HUES6 (cell line): Measurements from ENCODE around the gene ZNF639.

Experiments
- H3K27ac ChIP-seq: 2 replicates; pipeline ENCODE4 v1.7.0; 2013; ENCODE audit warnings: low read depth, mild to moderate bottlenecking, low read length, inconsistent platforms
- H3K27me3 ChIP-seq: 2 replicates; pipeline ENCODE4 v1.6.1; 2013; ENCODE audit warnings: low read length; ENCODE audit not compliant: control insufficient read depth, insufficient read depth
- H3K36me3 ChIP-seq: 2 replicates; pipeline ENCODE4 v1.6.1; 2013; ENCODE audit warnings: low read length; ENCODE audit not compliant: control insufficient read depth, insufficient read depth
- H3K4me1 ChIP-seq: 2 replicates; pipeline ENCODE4 v1.6.1; 2013; ENCODE audit warnings: low read length; ENCODE audit not compliant: control insufficient read depth, insufficient read depth
- H3K4me3 ChIP-seq: 2 replicates; pipeline ENCODE4 v1.5.1; 2013; ENCODE audit warnings: low read depth, low read length
- H3K9ac ChIP-seq: one replicate; pipeline ENCODE4 v1.6.1; 2013; ENCODE audit warnings: mild to moderate bottlenecking, low read length
- H3K9me3 ChIP-seq: 2 replicates; pipeline ENCODE4 v1.6.1; 2013; ENCODE audit warnings: low read depth, low read length; ENCODE audit not compliant: control insufficient read depth, insufficient read depth

The ZNF639 gene

GRCh38 chr3:179318876-179319275, 4.0 kb upstream of the ZNF639 start:
- H3K9me3 ChIP-seq: no peaks in the 10 kb centered on the region
- H3K27ac ChIP-seq: no peak overlapping the region
- no peaks in the 10 kb centered on the region for H3K27me3 ChIP-seq
- H3K4me3 ChIP-seq: no peak overlapping the region
- H3K9ac ChIP-seq: no peak overlapping the region
- H3K4me1 ChIP-seq: peaks cover 8% of the 10 kb centered on the region; the same call in 1 of the 2 replicates
- H3K36me3 ChIP-seq: no peaks in the 10 kb centered on the region

- Histone ChIP-seq H3K27me3 (no peaks in the 10 kb centered on the region), H3K36me3 (peaks cover 9% of the 10 kb centered on the region), H3K9ac (no peak overlapping the region), H3K4me3 (peak overlapping the region; percentile 69), H3K27ac (no peak overlapping the region), H3K9me3 (no peaks in the 10 kb centered on the region), H3K4me1 (peaks cover 14% of the 10 kb centered on the region; the same call in 1 of the 2 replicates)
Observed at GRCh38 chr3:179321668-179322285, 1.1 kb upstream of the ZNF639 start.

GRCh38 chr3:179323197-179324110, 623 bp downstream of the ZNF639 start:
- H3K27me3 ChIP-seq: no peaks in the 10 kb centered on the region
- peaks cover 19% of the 10 kb centered on the region for H3K36me3 ChIP-seq
- H3K27ac ChIP-seq: peak overlapping the region; percentile 93
- peak overlapping the region; percentile 69 for H3K4me3 ChIP-seq
- H3K9me3 ChIP-seq: no peaks in the 10 kb centered on the region
- peak overlapping the region; percentile 94 for H3K9ac ChIP-seq
- H3K4me1 ChIP-seq: peaks cover 14% of the 10 kb centered on the region; the same call in 1 of the 2 replicates

GRCh38 chr3:179324270-179324754, 1.5 kb downstream of the ZNF639 start:
- Histone ChIP-seq H3K4me1 (peaks cover 14% of the 10 kb centered on the region; the same call in 1 of the 2 replicates), H3K36me3 (peaks cover 28% of the 10 kb centered on the region), H3K27ac (no peak overlapping the region), H3K27me3 (no peaks in the 10 kb centered on the region), H3K4me3 (peak overlapping the region; percentile 69), H3K9ac (peak overlapping the region; percentile 94), H3K9me3 (no peaks in the 10 kb centered on the region)

GRCh38 chr3:179330438-179330837, 7.6 kb downstream of the ZNF639 start:
- H3K27me3 ChIP-seq: no peaks in the 10 kb centered on the region
- H3K4me3 ChIP-seq: no peak overlapping the region
- no peaks in the 10 kb centered on the region for H3K9me3 ChIP-seq
- no peak overlapping the region for H3K9ac ChIP-seq
- peaks cover 83% of the 10 kb centered on the region for H3K36me3 ChIP-seq
- no peak overlapping the region for H3K27ac ChIP-seq
- no peaks in the 10 kb centered on the region for H3K4me1 ChIP-seq

GRCh38 chr3:179332240-179332639, 9.4 kb downstream of the ZNF639 start:
- Histone ChIP-seq H3K27ac (no peak overlapping the region), H3K4me3 (no peak overlapping the region), H3K36me3 (peaks cover 90% of the 10 kb centered on the region), H3K27me3 (no peaks in the 10 kb centered on the region), H3K9me3 (no peaks in the 10 kb centered on the region), H3K4me1 (no peaks in the 10 kb centered on the region), H3K9ac (no peak overlapping the region)

GRCh38 chr3:179333084-179333483, 10.3 kb downstream of the ZNF639 start:
- Histone ChIP-seq H3K9ac (no peak overlapping the region), H3K9me3 (no peaks in the 10 kb centered on the region), H3K27ac (no peak overlapping the region), H3K27me3 (no peaks in the 10 kb centered on the region), H3K4me3 (no peak overlapping the region), H3K36me3 (peaks cover 84% of the 10 kb centered on the region), H3K4me1 (no peaks in the 10 kb centered on the region)

GRCh38 chr3:179336345-179336929, 13.6 kb downstream of the ZNF639 start:
- Histone ChIP-seq H3K4me3 (no peak overlapping the region), H3K36me3 (peaks cover 54% of the 10 kb centered on the region), H3K9me3 (no peaks in the 10 kb centered on the region), H3K27ac (no peak overlapping the region), H3K9ac (no peak overlapping the region), H3K4me1 (no peaks in the 10 kb centered on the region), H3K27me3 (no peaks in the 10 kb centered on the region)

- no peak within 1 kb of the TSS for H3K27ac ChIP-seq
- no peaks in the 10 kb centered on the region for H3K9me3 ChIP-seq
- H3K36me3 ChIP-seq: peaks cover 25% of the 10 kb centered on the region
- H3K9ac ChIP-seq: peak within 1 kb of the TSS; percentile 61
- H3K4me1 ChIP-seq: peaks cover 5% of the 10 kb centered on the region; the same call in 1 of the 2 replicates
- H3K27me3 ChIP-seq: no peaks in the 10 kb centered on the region
- H3K4me3 ChIP-seq: peak within 1 kb of the TSS; percentile 75
Observed at GRCh38 chr3:179347345-179348194, 24.7 kb downstream of the ZNF639 start, which contains the start of gene MFN1. TSS of gene MFN1 (plus strand) at chr3:179347709. CDS start at chr3:179348852, 1,143 bp downstream.

GRCh38 chr3:179348325-179349013, 25.6 kb downstream of the ZNF639 start:
- Histone ChIP-seq H3K27ac (no peak overlapping the region), H3K4me3 (peak overlapping the region; percentile 75)

More at GRCh38 chr3:179348325-179349013, 25.6 kb downstream of the ZNF639 start:
- H3K9me3 ChIP-seq: no peaks in the 10 kb centered on the region
- H3K36me3 ChIP-seq: peaks cover 27% of the 10 kb centered on the region
- peak overlapping the region; percentile 60 for H3K9ac ChIP-seq
- peaks cover 5% of the 10 kb centered on the region; the same call in 1 of the 2 replicates for H3K4me1 ChIP-seq
- H3K27me3 ChIP-seq: no peaks in the 10 kb centered on the region
